MM.1S (cell line): ENCODE results near the gene PLBD2.

Source experiments
- DNase-seq: peaks from one replicate; pipeline ENCODE4 v3.0.0-alpha.2; 2015
- H2AFZ ChIP-seq: fragments of 300-600 bp; sonication (generic); 2 replicates; pipeline ENCODE4 v1.6.0; 2016; ENCODE audit warnings: antibody characterized with exemption, low read length
- H3F3A ChIP-seq: fragments of 300-600 bp; sonication (generic); 2 replicates; pipeline ENCODE4 v1.6.1; 2016; ENCODE audit warnings: mild to moderate bottlenecking, antibody characterized with exemption, low read length, moderate library complexity, mixed read lengths; ENCODE audit not compliant: insufficient read depth
- H3K27ac ChIP-seq: fragments of 300-600 bp; sonication (generic); 2 replicates; pipeline ENCODE4 v1.5.1; 2016; ENCODE audit warnings: mild to moderate bottlenecking, low read length
- H3K27me3 ChIP-seq: fragments of 300-600 bp; sonication (generic); replicated peaks from 2 replicates; pipeline ENCODE4 v1.6.0; 2016; ENCODE audit warnings: low read length; ENCODE audit not compliant: insufficient read depth
- H3K36me3 ChIP-seq: fragments of 300-600 bp; sonication (generic); replicated peaks from 2 replicates; pipeline ENCODE4 v1.6.1; 2016; ENCODE audit warnings: mild to moderate bottlenecking, low read length, mixed read lengths; ENCODE audit not compliant: insufficient read depth
- H3K4me1 ChIP-seq: fragments of 300-600 bp; sonication (generic); 2 replicates; pipeline ENCODE4 v1.6.1; 2016; ENCODE audit warnings: low read length, mixed read lengths
- H3K4me2 ChIP-seq: fragments of 300-600 bp; sonication (generic); 2 replicates; pipeline ENCODE4 v1.6.0; 2016; ENCODE audit warnings: low read depth, low read length
- H3K4me3 ChIP-seq: fragments of 300-600 bp; sonication (generic); 2 replicates; pipeline ENCODE4 v1.5.1; 2016; ENCODE audit warnings: low read length, mixed read lengths
- H3K79me2 ChIP-seq: fragments of 300-600 bp; sonication (generic); 2 replicates; pipeline ENCODE4 v1.6.1; 2016; ENCODE audit warnings: mixed run types, low read length, mixed read lengths
- H3K9ac ChIP-seq: fragments of 300-600 bp; sonication (generic); 2 replicates; pipeline ENCODE4 v1.6.1; 2016; ENCODE audit warnings: low read length, mixed read lengths
- H3K9me2 ChIP-seq: fragments of 300-600 bp; sonication (generic); replicated peaks from 2 replicates; pipeline ENCODE4 v1.6.1; 2016; ENCODE audit warnings: mild to moderate bottlenecking, low read length, mixed read lengths; ENCODE audit not compliant: insufficient read depth
- H3K9me3 ChIP-seq: fragments of 300-600 bp; sonication (generic); replicated peaks from 2 replicates; pipeline ENCODE4 v1.6.1; 2016; ENCODE audit warnings: mild to moderate bottlenecking, low read length, mixed read lengths; ENCODE audit not compliant: insufficient read depth
- H4K20me1 ChIP-seq: fragments of 300-600 bp; sonication (generic); 2 replicates; pipeline ENCODE4 v1.6.1; 2016; ENCODE audit warnings: mild to moderate bottlenecking, low read length, moderate library complexity, mixed read lengths; ENCODE audit not compliant: insufficient read depth
- CTCF ChIP-seq: fragments of 300-600 bp; sonication (generic); IDR thresholded peaks from 2 replicates; pipeline ENCODE4 v1.5.1; 2016; ENCODE audit warnings: antibody characterized with exemption, low read length, mixed read lengths
- EZH2 ChIP-seq: fragments of 300-600 bp; sonication (generic); optimal IDR thresholded peaks from 2 replicates; pipeline ENCODE3; 2017; ENCODE audit warnings: low read depth, mild to moderate bottlenecking, antibody characterized with exemption, low read length, mixed read lengths
- EZH2phosphoT487 ChIP-seq: fragments of 300-600 bp; sonication (generic); IDR thresholded peaks from 2 replicates; pipeline ENCODE4 v1.6.1; 2018; ENCODE audit warnings: antibody characterized with exemption, low read length

The PLBD2 gene

GRCh38 chr12:113381220-113381619, 22.8 kb downstream of the PLBD2 start:
- H3K4me3 ChIP-seq = no peak overlapping the region
- TF ChIP-seq EZH2phosphoT487 (no peak), CTCF (no peak), EZH2 (no peak)

GRCh38 chr12:113382206-113382605, 23.8 kb downstream of the PLBD2 start:
- Histone ChIP-seq H2AFZ (no peak overlapping the region), H3K9ac (no peak overlapping the region), H3K79me2 (no peaks in the 10 kb centered on the region), H3K9me2 (no peaks in the 10 kb centered on the region), H3K4me2 (no peak overlapping the region), H4K20me1 (no peaks in the 10 kb centered on the region), H3K27ac (no peak overlapping the region), H3K27me3 (no peaks in the 10 kb centered on the region), H3K4me3 (no peak overlapping the region), H3K4me1 (no peaks in the 10 kb centered on the region), H3K9me3 (no peaks in the 10 kb centered on the region), H3F3A (no peaks in the 10 kb centered on the region), H3K36me3 (no peaks in the 10 kb centered on the region)
- TF ChIP-seq CTCF (no peak), EZH2 (no peak), EZH2phosphoT487 (no peak)
- no peak for DNase-seq

More at GRCh38 chr12:113381220-113381619, 22.8 kb downstream of the PLBD2 start:
- Histone ChIP-seq H3K9me3 (no peaks in the 10 kb centered on the region), H3F3A (no peaks in the 10 kb centered on the region), H3K4me2 (no peak overlapping the region), H3K79me2 (no peaks in the 10 kb centered on the region), H4K20me1 (no peaks in the 10 kb centered on the region), H2AFZ (no peak overlapping the region), H3K27ac (no peak overlapping the region), H3K27me3 (no peaks in the 10 kb centered on the region), H3K36me3 (no peaks in the 10 kb centered on the region), H3K9ac (no peak overlapping the region), H3K4me1 (no peaks in the 10 kb centered on the region), H3K9me2 (no peaks in the 10 kb centered on the region)
- no peak for DNase-seq

- H3K79me2 ChIP-seq = no peaks in the 10 kb centered on the region
- no peak for DNase-seq
- no peak overlapping the region for H3K27ac ChIP-seq
- no peaks in the 10 kb centered on the region for H3K9me2 ChIP-seq
- H3K4me2 ChIP-seq = no peak overlapping the region
- H3K9ac ChIP-seq = no peak overlapping the region
- TF ChIP-seq CTCF (no peak), EZH2phosphoT487 (no peak), EZH2 (no peak)
- no peak overlapping the region for H2AFZ ChIP-seq
- no peaks in the 10 kb centered on the region for H4K20me1 ChIP-seq
- no peaks in the 10 kb centered on the region for H3K27me3 ChIP-seq
- H3K9me3 ChIP-seq = no peaks in the 10 kb centered on the region
- H3K4me1 ChIP-seq = no peaks in the 10 kb centered on the region
- no peaks in the 10 kb centered on the region for H3K36me3 ChIP-seq
- no peak overlapping the region for H3K4me3 ChIP-seq
- H3F3A ChIP-seq = no peaks in the 10 kb centered on the region
These were observed 26.4 kb downstream of the PLBD2 start for GRCh38 chr12:113384778-113385177.
